SU-DHL-6 (cell line): ENCODE measurements around the gene SNRNP70.
A peak's percentile ranks its signal among the peaks of the same experiment; 100 is the strongest.
"Not testable (repeated sequence)": the region's sequence is repeated elsewhere in the genome, so short reads cannot be mapped to it uniquely, and the experiment has no call there.

Source experiments
- H2AFZ ChIP-seq: fragments of 200-600 bp; sonication (generic); 2 replicates; pipeline ENCODE4 v1.6.1; 2014; ENCODE audit warnings: low read depth, mild to moderate bottlenecking, moderate library complexity, mixed read lengths, antibody characterized with exemption, low read length; ENCODE audit not compliant: severe bottlenecking
- H3F3A ChIP-seq: fragments of 200-600 bp; shearing (Covaris generic); 2 replicates; pipeline ENCODE4 v1.6.0; 2016; ENCODE audit warnings: antibody characterized with exemption, mild to moderate bottlenecking; ENCODE audit not compliant: insufficient read depth
- H3K27ac ChIP-seq: fragments of 200-600 bp; sonication (generic); 2 replicates; pipeline ENCODE4 v1.5.1; 2016; ENCODE audit warnings: low read depth, mild to moderate bottlenecking, low read length, moderate library complexity, mixed read lengths
- H3K27me3 ChIP-seq: fragments of 200-600 bp; sonication (generic), shearing (Covaris generic); 2 replicates; pipeline ENCODE4 v1.6.0; 2014; ENCODE audit warnings: mild to moderate bottlenecking, low read length
- H3K36me3 ChIP-seq: fragments of 200-600 bp; sonication (generic); 2 replicates; pipeline ENCODE4 v1.6.1; 2014; ENCODE audit warnings: mild to moderate bottlenecking, low read length, mixed read lengths
- H3K4me2 ChIP-seq: fragments of 300-600, 200-600 bp; shearing (Covaris generic), sonication (generic); 2 replicates; pipeline ENCODE4 v1.6.0; 2014; ENCODE audit warnings: low read length, low read depth, mild to moderate bottlenecking; ENCODE audit not compliant: poor library complexity, severe bottlenecking
- H3K4me3 ChIP-seq: fragments of 200-600 bp; sonication (generic); 2 replicates; pipeline ENCODE4 v1.5.1; 2014; ENCODE audit warnings: antibody characterized with exemption, low read length, mild to moderate bottlenecking, mixed read lengths; ENCODE audit not compliant: insufficient read depth, poor library complexity, severe bottlenecking
- H3K79me2 ChIP-seq: fragments of 200-600 bp; sonication (generic); 2 replicates; pipeline ENCODE4 v1.6.1; 2014; ENCODE audit warnings: mild to moderate bottlenecking, low read length, moderate library complexity; ENCODE audit not compliant: insufficient read depth
- H3K9ac ChIP-seq: fragments of 200-600 bp; sonication (generic); 2 replicates; pipeline ENCODE4 v1.7.0; 2014; ENCODE audit warnings: mild to moderate bottlenecking, low read length
- H3K9me2 ChIP-seq: fragments of 200-600 bp; sonication (generic); replicated peaks from 2 replicates; pipeline ENCODE4 v1.6.1; 2014; ENCODE audit warnings: low read length; ENCODE audit not compliant: insufficient read depth
- H3K9me3 ChIP-seq: fragments of 200-600 bp; sonication (generic); 2 replicates; pipeline ENCODE4 v1.6.1; 2014; ENCODE audit warnings: low read length, mixed read lengths; ENCODE audit not compliant: insufficient read depth
- H4K20me1 ChIP-seq: fragments of 200-600 bp; sonication (generic); 2 replicates; pipeline ENCODE4 v1.6.1; 2014; ENCODE audit warnings: low read depth, mild to moderate bottlenecking, antibody characterized with exemption, low read length, moderate library complexity, mixed read lengths
- CTCF ChIP-seq: fragments of 200-600 bp; sonication (generic); IDR thresholded peaks from one replicate; pipeline ENCODE4 v1.5.1; 2017; ENCODE audit warnings: antibody characterized with exemption, mild to moderate bottlenecking, low read length, moderate library complexity; ENCODE audit not compliant: insufficient read depth, poor library complexity, severe bottlenecking
- EZH2phosphoT487 ChIP-seq: fragments of 200-600 bp; sonication (generic), shearing (Covaris generic); conservative IDR thresholded peaks from 2 replicates; pipeline ENCODE4 v1.6.1; 2018; ENCODE audit warnings: mild to moderate bottlenecking, antibody characterized with exemption, low read length, moderate library complexity, mixed read lengths

The SNRNP70 gene

GRCh38 chr19:49056101-49056901 is 28.9 kb upstream of the SNRNP70 start:
- Histone ChIP-seq H3F3A (no peaks in the 10 kb centered on the region), H3K9ac (0 out of 2 replicates have a peak overlapping the region, but pooled peaks have one; percentile 21), H2AFZ (peak overlapping the region; percentile 98)

DNA sequence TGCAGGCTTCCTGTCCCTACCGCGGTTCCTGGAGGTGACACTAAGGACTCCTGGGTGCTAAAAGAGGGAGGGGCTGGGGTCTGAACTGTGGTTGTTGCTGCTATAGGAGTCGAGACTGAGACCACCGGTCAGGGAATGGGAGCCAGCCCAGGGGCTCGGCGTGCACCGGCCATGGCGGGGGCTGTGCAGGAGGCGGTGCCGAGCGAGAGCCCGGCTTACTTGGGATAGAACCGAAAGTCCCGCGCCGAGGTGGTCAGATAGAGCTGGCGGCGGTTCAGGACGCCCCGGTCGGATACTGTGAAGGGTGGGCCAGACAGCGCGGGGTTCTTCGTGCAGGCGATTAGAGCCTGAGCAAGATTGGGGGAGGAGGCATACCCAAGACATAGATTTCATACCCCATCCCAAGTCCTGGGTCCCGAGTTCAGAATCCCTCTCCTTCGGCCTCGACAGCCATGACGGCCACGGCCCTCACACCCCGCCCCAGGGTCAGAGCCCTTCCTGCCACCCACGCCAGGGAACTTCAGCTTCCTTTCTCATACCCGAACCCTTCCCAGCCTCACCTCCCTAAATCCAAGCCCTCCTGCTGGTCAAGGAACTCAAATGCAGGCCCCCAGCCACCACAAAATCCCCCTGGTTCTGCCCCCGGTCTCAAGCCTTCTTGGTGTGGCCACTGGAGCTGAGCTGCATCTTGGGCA is 28.2 kb upstream of the SNRNP70 start:
- H4K20me1 ChIP-seq, H2AFZ ChIP-seq, H3K27me3 ChIP-seq, H3K9me2 ChIP-seq, H3K9me3 ChIP-seq, H3K4me2 ChIP-seq, H3K4me3 ChIP-seq, H3K27ac ChIP-seq, H3K36me3 ChIP-seq, H3K79me2 ChIP-seq, H3F3A ChIP-seq, H3K9ac ChIP-seq: not testable (repeated sequence)

More at GRCh38 chr19:49056101-49056901, 28.9 kb upstream of the SNRNP70 start:
- Histone ChIP-seq H3K27ac (no peak overlapping the region), H3K79me2 (no peaks in the 10 kb centered on the region), H3K27me3 (no peaks in the 10 kb centered on the region), H3K4me2 (peak overlapping the region; percentile 65), H4K20me1 (no peaks in the 10 kb centered on the region), H3K36me3 (no peaks in the 10 kb centered on the region), H3K9me2 (no peaks in the 10 kb centered on the region), H3K9me3 (no peaks in the 10 kb centered on the region), H3K4me3 (peak overlapping the region; percentile 45)
- TF ChIP-seq CTCF = no peak
- TF ChIP-seq EZH2phosphoT487 = no peak

DNA sequence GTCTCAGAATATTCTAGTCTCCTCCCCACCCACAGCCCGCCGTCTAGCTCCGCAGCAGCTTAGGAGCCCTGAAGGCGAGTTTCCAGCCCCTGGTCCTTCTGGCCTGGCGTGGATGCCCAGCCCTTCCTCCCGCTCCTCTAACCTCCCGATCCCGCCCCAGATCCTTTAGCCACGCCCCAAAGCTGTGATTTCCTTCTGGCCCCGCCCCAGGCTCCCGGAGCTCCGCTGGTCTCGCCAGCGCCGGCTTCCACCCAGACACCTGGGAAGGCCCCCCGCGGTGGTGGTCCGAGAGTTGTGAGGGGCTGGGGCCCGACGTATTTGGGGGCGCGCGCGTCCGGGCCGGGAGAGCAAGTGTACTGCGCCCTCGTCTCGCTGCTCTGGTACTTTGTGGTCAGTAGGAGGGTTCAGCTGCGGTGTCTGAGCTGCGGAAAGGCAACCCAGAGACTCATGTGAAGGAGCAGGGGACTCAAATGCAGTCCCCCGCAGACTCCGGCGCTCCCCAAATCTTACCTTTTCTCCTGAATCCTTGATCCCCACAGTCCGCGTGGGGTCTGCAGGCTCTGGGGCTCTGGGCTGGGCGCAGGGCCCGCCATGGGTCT is 27.5 kb upstream of the SNRNP70 start, which contains the start of gene CGB7:
CGB7 (minus strand) TSS at position 114 of the 599 bp plus-strand sequence. CDS start 2,374 bp downstream, outside the sequence.
- Histone ChIP-seq H3K4me3 (no peak within 1 kb of the TSS), H3K9me3 (no peaks in the 10 kb centered on the region), H3K27ac (no peak within 1 kb of the TSS), H4K20me1 (no peaks in the 10 kb centered on the region), H3K79me2 (no peaks in the 10 kb centered on the region), H3K4me2 (no peak within 1 kb of the TSS), H3F3A (no peaks in the 10 kb centered on the region), H3K36me3 (no peaks in the 10 kb centered on the region), H3K9me2 (no peaks in the 10 kb centered on the region), H3K9ac (no peak within 1 kb of the TSS), H3K27me3 (no peaks in the 10 kb centered on the region), H2AFZ (no peak within 1 kb of the TSS)
- no peak for TF ChIP-seq CTCF
- no peak for TF ChIP-seq EZH2phosphoT487
